ENCODE data around the gene FBXO15. TPM values are rescaled to one million over a fixed set of nuclear protein-coding genes. Genes with fewer than 3 reads are reported as not detected.

The FBXO15 gene
- total and polyA plus RNA-seq, 2 of the 8 experiments (the other 6 are each of a cell fraction or from before 2014, with no cell fraction given), result 0.84 to 0.85 TPM

DNA sequence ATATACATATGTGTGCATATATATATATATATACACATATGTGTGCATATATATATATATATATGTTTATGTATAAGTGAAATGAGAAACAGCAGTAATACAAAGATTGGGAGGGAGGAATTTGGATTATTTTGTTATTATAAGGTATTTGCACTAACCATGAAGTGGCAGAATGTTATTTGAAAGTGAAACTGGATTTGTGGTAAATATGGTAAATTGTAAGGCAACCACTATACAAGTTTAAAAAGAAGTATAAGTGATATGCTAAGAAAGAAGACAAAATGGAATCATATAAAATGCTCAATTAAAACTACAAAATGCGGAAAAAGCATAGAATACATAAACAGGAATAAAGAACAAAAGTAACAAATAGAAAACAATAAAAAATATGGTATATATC is 37.5 kb downstream of the FBXO15 start:
- Histone ChIP-seq H2BK5ac (ENCODE audit: low read depth, low read length) (no peak overlapping the region), H2AK5ac (ENCODE audit: low read depth, low read length) (no peak overlapping the region), H3K4me2 (ENCODE audit: insufficient read depth in 1 of 2, low read depth in 2 of 2, low read length in 2 of 2) (no peak overlapping the region), H4K8ac (ENCODE audit: extremely low read depth, insufficient read depth, low read length) (no peak overlapping the region), H4K20me1 (replicated peaks in 1 of 2; ENCODE audit: control insufficient read depth in 1 of 2, insufficient read depth in 2 of 2, low read length in 2 of 2) (no peaks in the 10 kb centered on the region), H3K4ac (replicated peaks; ENCODE audit: insufficient read length, low read depth, low read length) (no peak overlapping the region), H4K5ac (ENCODE audit: insufficient read length, low read depth, low read length) (no peak overlapping the region), H3K27me3 (replicated peaks in 1 of 4; ENCODE audit: control insufficient read depth in 3 of 4, extremely low read depth in 1 of 4, insufficient read depth in 3 of 4, low read length in 3 of 4) (no peaks in the 10 kb centered on the region), H2BK15ac (ENCODE audit: low read length) (no peak overlapping the region), H3K79me1 (ENCODE audit: low read depth, low read length) (no peaks in the 10 kb centered on the region), H3K9ac (replicated peaks in 1 of 4; ENCODE audit: extremely low read depth in 1 of 4, low read depth in 3 of 4, low read length in 3 of 4) (no peak overlapping the region), H2BK12ac (ENCODE audit: low read depth, low read length) (no peak overlapping the region), H3K23ac (ENCODE audit: insufficient read length) (no peak overlapping the region), H3K4me3 (ENCODE audit: extremely low read depth in 1 of 4, insufficient read depth in 2 of 4, low read depth in 3 of 4, low read length in 4 of 4) (no peak overlapping the region), H3K79me2 (ENCODE audit: control insufficient read depth in 1 of 2, insufficient read depth in 2 of 2, low read length in 2 of 2) (no peaks in the 10 kb centered on the region), H3K18ac (ENCODE audit: extremely low read depth, low read length) (no peak overlapping the region), H3K27ac (ENCODE audit: low read depth, low read length) (no peak overlapping the region), H2BK120ac (replicated peaks; ENCODE audit: low read depth, low read length) (no peak overlapping the region), H3K9me3 (ENCODE audit: insufficient read depth in 2 of 2, low read depth in 1 of 2, low read length in 1 of 2) (peaks cover 5 to 8% of the 10 kb centered on the region in 2 experiments; a peak in 3 of 4 replicates), H2BK20ac (ENCODE audit: low read length) (no peak overlapping the region), H3K23me2 (ENCODE audit: low read depth, low read length) (no peaks in the 10 kb centered on the region; the same call in 1 of the 2 replicates), H3K14ac (ENCODE audit: insufficient read length) (no peak overlapping the region), H2AFZ (ENCODE audit: low read length) (no peak overlapping the region), H3K4me1 (replicated peaks in 1 of 4; ENCODE audit: control insufficient read depth in 3 of 4, insufficient read depth in 4 of 4, low read length in 3 of 4) (peaks cover 2 to 13% (median 7%) of the 10 kb centered on the region in 4 experiments; a peak in 5 of 7 replicates), H3K56ac (replicated peaks; ENCODE audit: insufficient read length, low read depth, low read length) (no peak overlapping the region), H3K36me3 (ENCODE audit: control insufficient read depth in 2 of 4, insufficient read depth in 4 of 4, low read length in 3 of 4) (no peaks in the 10 kb centered on the region), H4K91ac (replicated peaks; ENCODE audit: insufficient read length, low read length) (no peak overlapping the region)
- TF ChIP-seq, protein P1, sequence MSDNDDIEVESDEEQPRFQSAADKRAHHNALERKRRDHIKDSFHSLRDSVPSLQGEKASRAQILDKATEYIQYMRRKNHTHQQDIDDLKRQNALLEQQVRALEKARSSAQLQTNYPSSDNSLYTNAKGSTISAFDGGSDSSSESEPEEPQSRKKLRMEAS (IDR thresholded peaks at IDR 0.05), result no peak
- no peak for TF ChIP-seq ASH2L (IDR thresholded peaks at IDR 0.05; ENCODE audit: low read length)
- ChIA-PET CTCF (ENCODE audit: partially characterized antibody) (interaction anchor here (1.6 kb wide), 1 partner anchor 27 kb away, joined by 6 read pairs; no protein-coding TSS in a partner anchor), POLR2A (ENCODE audit: partially characterized antibody) (no interaction called here)
- DNase-seq (ENCODE audit: low read depth in 1 of 2, low spot score in 2 of 2) (no peak), FAIRE-seq (no peak)
- 94% methylated on average over 1 of the region's 1 CpG; no CpG with 5 or more reads in 1 of the 2 experiments for WGBS, 2 experiments (ENCODE audit: extremely low coverage in 1 of 2, insufficient coverage in 1 of 2, insufficient read length in 1 of 2, insufficient replicate concordance in 2 of 2, low coverage in 1 of 2, low lambda C conversion rate in 2 of 2, missing lambda C conversion rate in 1 of 2)
